Mammary microvascular endothelial cell (primary cell): ENCODE measurements around the gene FREM2. TPM values are rescaled to one million over a fixed set of nuclear protein-coding genes. Genes with fewer than 3 reads are reported as not detected.

Experiments
- total RNA-seq: library from RNA; depleted of rRNA; stranded (reverse); fragments of >200 nt; gene quantifications from 2 replicates; pipeline ENCODE4 v1.2.3, GENCODE V29; 2015

The FREM2 gene, protein sequence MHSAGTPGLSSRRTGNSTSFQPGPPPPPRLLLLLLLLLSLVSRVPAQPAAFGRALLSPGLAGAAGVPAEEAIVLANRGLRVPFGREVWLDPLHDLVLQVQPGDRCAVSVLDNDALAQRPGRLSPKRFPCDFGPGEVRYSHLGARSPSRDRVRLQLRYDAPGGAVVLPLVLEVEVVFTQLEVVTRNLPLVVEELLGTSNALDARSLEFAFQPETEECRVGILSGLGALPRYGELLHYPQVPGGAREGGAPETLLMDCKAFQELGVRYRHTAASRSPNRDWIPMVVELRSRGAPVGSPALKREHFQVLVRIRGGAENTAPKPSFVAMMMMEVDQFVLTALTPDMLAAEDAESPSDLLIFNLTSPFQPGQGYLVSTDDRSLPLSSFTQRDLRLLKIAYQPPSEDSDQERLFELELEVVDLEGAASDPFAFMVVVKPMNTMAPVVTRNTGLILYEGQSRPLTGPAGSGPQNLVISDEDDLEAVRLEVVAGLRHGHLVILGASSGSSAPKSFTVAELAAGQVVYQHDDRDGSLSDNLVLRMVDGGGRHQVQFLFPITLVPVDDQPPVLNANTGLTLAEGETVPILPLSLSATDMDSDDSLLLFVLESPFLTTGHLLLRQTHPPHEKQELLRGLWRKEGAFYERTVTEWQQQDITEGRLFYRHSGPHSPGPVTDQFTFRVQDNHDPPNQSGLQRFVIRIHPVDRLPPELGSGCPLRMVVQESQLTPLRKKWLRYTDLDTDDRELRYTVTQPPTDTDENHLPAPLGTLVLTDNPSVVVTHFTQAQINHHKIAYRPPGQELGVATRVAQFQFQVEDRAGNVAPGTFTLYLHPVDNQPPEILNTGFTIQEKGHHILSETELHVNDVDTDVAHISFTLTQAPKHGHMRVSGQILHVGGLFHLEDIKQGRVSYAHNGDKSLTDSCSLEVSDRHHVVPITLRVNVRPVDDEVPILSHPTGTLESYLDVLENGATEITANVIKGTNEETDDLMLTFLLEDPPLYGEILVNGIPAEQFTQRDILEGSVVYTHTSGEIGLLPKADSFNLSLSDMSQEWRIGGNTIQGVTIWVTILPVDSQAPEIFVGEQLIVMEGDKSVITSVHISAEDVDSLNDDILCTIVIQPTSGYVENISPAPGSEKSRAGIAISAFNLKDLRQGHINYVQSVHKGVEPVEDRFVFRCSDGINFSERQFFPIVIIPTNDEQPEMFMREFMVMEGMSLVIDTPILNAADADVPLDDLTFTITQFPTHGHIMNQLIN (N-terminal part only)
- total RNA-seq: not detected in 2 replicates

DNA sequence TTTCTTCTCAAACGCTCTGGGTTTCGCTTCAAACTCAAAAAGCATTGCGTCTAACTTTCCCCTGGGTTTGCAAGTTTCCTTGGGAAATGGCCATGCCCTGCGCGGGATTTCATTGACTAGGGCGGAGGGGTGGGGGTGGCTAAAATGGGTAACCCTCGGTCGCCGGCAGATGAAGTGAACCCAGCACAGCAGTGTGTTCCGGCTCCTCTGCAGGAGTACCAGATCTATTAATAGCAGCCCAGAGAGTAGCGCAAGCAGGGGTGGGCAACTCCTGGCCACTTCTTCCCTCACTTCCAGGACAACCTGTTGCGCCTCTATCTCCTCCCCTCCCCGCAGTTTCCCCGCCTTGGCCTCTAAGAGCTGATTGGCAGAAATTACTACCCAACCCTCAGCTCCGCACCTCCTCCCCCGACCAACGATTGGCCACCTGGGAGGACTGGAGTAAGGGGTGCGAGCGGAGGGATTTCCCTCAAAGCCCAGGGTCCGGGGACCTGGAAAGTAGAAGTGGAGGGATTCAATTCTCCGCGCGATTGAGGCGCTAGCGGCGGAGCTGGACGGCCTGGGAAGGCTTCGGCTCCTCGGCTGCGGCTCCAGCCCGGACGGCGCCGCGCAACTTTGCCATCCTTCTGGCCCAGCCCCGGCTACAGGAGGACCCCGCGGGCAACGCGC lies at the start of gene FREM2:
Gene FREM2 (plus strand): TSS at position 501 of the 669 bp plus-strand sequence. CDS start 268 bp downstream, outside the sequence.

